Right atrium auricular region (tissue), 2 donors: ENCODE data around the gene RBBP8. TPM values are rescaled to one million over a fixed set of nuclear protein-coding genes. Genes with fewer than 3 reads are reported as not detected.
A peak's percentile ranks its signal among the peaks of the same experiment; 100 is the strongest.

ENCODE experiments used
- DNase-seq: peaks from one replicate; pipeline ENCODE4 v3.0.0-alpha.2; 2019; ENCODE audit warnings: low spot score
- H3K27ac ChIP-seq, 2 donors: fragments of 200-600 bp; sonication (generic); 1 replicate in 1 of 2; 2 replicates in 1 of 2; pipeline ENCODE4 v1.5.1; 2016 to 2019
- H3K27me3 ChIP-seq, 2 donors: fragments of 200-600 bp; sonication (generic); one replicate each; pipeline versions ENCODE4 v1.5.1 to v1.6.0; 2017 to 2019
- H3K36me3 ChIP-seq: fragments of 200-600 bp; sonication (generic); one replicate; pipeline ENCODE4 v1.5.1; 2016
- H3K4me1 ChIP-seq, 2 donors: fragments of 200-600 bp; sonication (generic); one replicate each; pipeline versions ENCODE4 v1.5.1 to v1.6.0; 2017 to 2019
- H3K4me3 ChIP-seq, 2 donors: fragments of 200-600 bp; sonication (generic); 1 replicate in 1 of 2; 2 replicates in 1 of 2; pipeline ENCODE4 v1.5.1; 2017 to 2019; ENCODE audit warnings: mild to moderate bottlenecking in 1 of 2, moderate library complexity in 1 of 2
- H3K9me3 ChIP-seq, 2 donors: fragments of 200-600 bp; sonication (generic); one replicate each; pipeline ENCODE4 v1.5.1; 2019
- CTCF ChIP-seq, 2 donors: fragments of 200-600 bp; sonication (generic); IDR thresholded peaks; one replicate each; pipeline ENCODE4 v1.5.1; 2019; ENCODE audit warnings: antibody characterized with exemption in 2 of 2
- total RNA-seq, 2 donors: library from RNA; depleted of rRNA; stranded (reverse); fragments of >200 nt; gene quantifications; one replicate each; pipeline ENCODE4 v1.1.0, GENCODE V29; 2016

The RBBP8 gene
- total RNA-seq, 2 donors from 2014 or later: 7.2 to 7.6 TPM

- no peaks in the 10 kb centered on the region for H3K9me3 ChIP-seq
- no peak overlapping the region for H3K27ac ChIP-seq
- no peak for DNase-seq
- H3K4me1 ChIP-seq: no peaks in the 10 kb centered on the region
- no peak overlapping the region for H3K4me3 ChIP-seq
- TF ChIP-seq CTCF (IDR thresholded peaks at IDR 0.05): peak; percentile 42 to 68
- no peaks in the 10 kb centered on the region for H3K27me3 ChIP-seq
- H3K36me3 ChIP-seq: no peaks in the 10 kb centered on the region
Observed at GRCh38 chr18:22983175-22983574, 50.0 kb downstream of the RBBP8 start.

GRCh38 chr18:22985250-22985649 lies 52.1 kb downstream of the RBBP8 start:
- Histone ChIP-seq H3K4me3 (no peak overlapping the region), H3K4me1 (no peaks in the 10 kb centered on the region), H3K27me3 (no peaks in the 10 kb centered on the region), H3K9me3 (no peaks in the 10 kb centered on the region), H3K27ac (no peak overlapping the region), H3K36me3 (peaks cover 7% of the 10 kb centered on the region)
- no peak for DNase-seq
- TF ChIP-seq CTCF (IDR thresholded peaks at IDR 0.05): no peak

GRCh38 chr18:22987547-22988189 lies 54.5 kb downstream of the RBBP8 start:
- DNase-seq: no peak
- no peaks in the 10 kb centered on the region for H3K27me3 ChIP-seq
- H3K27ac ChIP-seq: no peak overlapping the region
- H3K36me3 ChIP-seq: peaks cover 10% of the 10 kb centered on the region
- TF ChIP-seq CTCF (IDR thresholded peaks at IDR 0.05): no peak
- H3K9me3 ChIP-seq: no peaks in the 10 kb centered on the region
- no peaks in the 10 kb centered on the region for H3K4me1 ChIP-seq
- no peak overlapping the region for H3K4me3 ChIP-seq

GRCh38 chr18:22988208-22988607 lies 55.1 kb downstream of the RBBP8 start:
- Histone ChIP-seq H3K36me3 (peaks cover 15% of the 10 kb centered on the region), H3K27ac (no peak overlapping the region)

GRCh38 chr18:22998344-22998743 lies 65.2 kb downstream of the RBBP8 start:
- Histone ChIP-seq H3K4me1 (no peaks in the 10 kb centered on the region), H3K27me3 (no peaks in the 10 kb centered on the region), H3K9me3 (no peaks in the 10 kb centered on the region), H3K4me3 (no peak overlapping the region), H3K36me3 (peaks cover 1% of the 10 kb centered on the region), H3K27ac (no peak overlapping the region)
- no peak for TF ChIP-seq CTCF (IDR thresholded peaks at IDR 0.05)
- no peak for DNase-seq

More at GRCh38 chr18:22988208-22988607, 55.1 kb downstream of the RBBP8 start:
- H3K27me3 ChIP-seq: no peaks in the 10 kb centered on the region
- no peak overlapping the region for H3K4me3 ChIP-seq
- H3K4me1 ChIP-seq: no peaks in the 10 kb centered on the region
- no peak for DNase-seq
- no peak for TF ChIP-seq CTCF (IDR thresholded peaks at IDR 0.05)
- no peaks in the 10 kb centered on the region for H3K9me3 ChIP-seq

GRCh38 chr18:22999212-22999611 lies 66.1 kb downstream of the RBBP8 start:
- no peak overlapping the region for H3K4me3 ChIP-seq
- no peak for TF ChIP-seq CTCF (IDR thresholded peaks at IDR 0.05)
- no peaks in the 10 kb centered on the region for H3K27me3 ChIP-seq
- no peak overlapping the region for H3K27ac ChIP-seq
- DNase-seq: no peak
- H3K9me3 ChIP-seq: no peaks in the 10 kb centered on the region
- H3K36me3 ChIP-seq: no peaks in the 10 kb centered on the region
- no peaks in the 10 kb centered on the region for H3K4me1 ChIP-seq
